ENCODE measurements around the gene RASL10B. TPM values are rescaled to one million over a fixed set of nuclear protein-coding genes. Genes with fewer than 3 reads are reported as not detected.

RASL10B gene
- polyA plus RNA-seq, 1 donor from 2014 or later, result 10.7 TPM

- no peak overlapping the region for H3K27ac ChIP-seq (ENCODE audit: low read length)
- no peaks in the 10 kb centered on the region for H3K9me3 ChIP-seq (ENCODE audit: low read length)
- no peaks in the 10 kb centered on the region for H3K79me2 ChIP-seq (replicated peaks; ENCODE audit: insufficient read depth, low read length)
- no peaks in the 10 kb centered on the region for H4K20me1 ChIP-seq (ENCODE audit: insufficient read depth)
- H3K4me3 ChIP-seq (ENCODE audit: low read length), result no peak overlapping the region
- H3F3A ChIP-seq (ENCODE audit: insufficient read depth, low read length, poor library complexity, severe bottlenecking), result no peaks in the 10 kb centered on the region
- H3K9ac ChIP-seq (ENCODE audit: low read length), result no peak overlapping the region
- TF ChIP-seq CTCF (IDR thresholded peaks at IDR 0.05; ENCODE audit: poor library complexity, severe bottlenecking) (no peak), RAD21 (conservative IDR thresholded peaks at IDR 0.05) (no peak), EP300 (conservative IDR thresholded peaks at IDR 0.05; ENCODE audit: poor library complexity, severe bottlenecking) (no peak), SMC3 (conservative IDR thresholded peaks at IDR 0.05; ENCODE audit: poor library complexity) (no peak), REST (IDR thresholded peaks at IDR 0.05; ENCODE audit: borderline replicate concordance) (no peak), POLR2AphosphoS5 (IDR thresholded peaks at IDR 0.05) (no peak), TAF1 (IDR thresholded peaks at IDR 0.05; ENCODE audit: low read depth) (no peak), EZH2 (IDR thresholded peaks at IDR 0.05; ENCODE audit: borderline replicate concordance, insufficient read depth, low read length, poor library complexity, severe bottlenecking) (no peak), MXI1 (conservative IDR thresholded peaks at IDR 0.05; ENCODE audit: poor library complexity, severe bottlenecking) (no peak)
- H3K27me3 ChIP-seq (ENCODE audit: insufficient read depth, low read depth, low read length), result peaks cover 34% of the 10 kb centered on the region
- no peaks in the 10 kb centered on the region for H3K36me3 ChIP-seq (ENCODE audit: insufficient read depth, low read length)
- H3K9me2 ChIP-seq (ENCODE audit: insufficient read depth, low read length), result no peaks in the 10 kb centered on the region
- no peak overlapping the region for H3K4me2 ChIP-seq (ENCODE audit: low read length)
- no peak overlapping the region for H2AFZ ChIP-seq (ENCODE audit: low read depth, low read length)
Measured at GRCh38 chr17:35790841-35791240, 59.4 kb downstream of the RASL10B start.

- H3K4me2 ChIP-seq (ENCODE audit: low read length), result no peak overlapping the region
- no peaks in the 10 kb centered on the region for H3K9me3 ChIP-seq (ENCODE audit: low read length)
- no peaks in the 10 kb centered on the region for H3K79me2 ChIP-seq (replicated peaks; ENCODE audit: insufficient read depth, low read length)
- TF ChIP-seq REST (IDR thresholded peaks at IDR 0.05; ENCODE audit: borderline replicate concordance) (no peak), POLR2AphosphoS5 (IDR thresholded peaks at IDR 0.05) (no peak), SMC3 (conservative IDR thresholded peaks at IDR 0.05; ENCODE audit: poor library complexity) (no peak), CTCF (IDR thresholded peaks at IDR 0.05; ENCODE audit: poor library complexity, severe bottlenecking) (no peak), TAF1 (IDR thresholded peaks at IDR 0.05; ENCODE audit: low read depth) (no peak), EP300 (conservative IDR thresholded peaks at IDR 0.05; ENCODE audit: poor library complexity, severe bottlenecking) (no peak), EZH2 (IDR thresholded peaks at IDR 0.05; ENCODE audit: borderline replicate concordance, insufficient read depth, low read length, poor library complexity, severe bottlenecking) (no peak), MXI1 (conservative IDR thresholded peaks at IDR 0.05; ENCODE audit: poor library complexity, severe bottlenecking) (no peak), RAD21 (conservative IDR thresholded peaks at IDR 0.05) (no peak)
- H3K4me3 ChIP-seq (ENCODE audit: low read length), result no peak overlapping the region
- H3K9me2 ChIP-seq (ENCODE audit: insufficient read depth, low read length), result no peaks in the 10 kb centered on the region
- no peak overlapping the region for H3K27ac ChIP-seq (ENCODE audit: low read length)
- no peaks in the 10 kb centered on the region for H3K36me3 ChIP-seq (ENCODE audit: insufficient read depth, low read length)
- no peaks in the 10 kb centered on the region for H4K20me1 ChIP-seq (ENCODE audit: insufficient read depth)
- H3K9ac ChIP-seq (ENCODE audit: low read length), result no peak overlapping the region
- peaks cover 43% of the 10 kb centered on the region for H3K27me3 ChIP-seq (ENCODE audit: insufficient read depth, low read depth, low read length)
- H3F3A ChIP-seq (ENCODE audit: insufficient read depth, low read length, poor library complexity, severe bottlenecking), result no peaks in the 10 kb centered on the region
- H2AFZ ChIP-seq (ENCODE audit: low read depth, low read length), result no peak overlapping the region
Measured at GRCh38 chr17:35791681-35792350, 60.4 kb downstream of the RASL10B start.

Measured in neural cell (in vitro differentiated cells).